Thymus (tissue), 2 donors: ENCODE measurements around the gene TCTN2. TPM values are rescaled to one million over a fixed set of nuclear protein-coding genes. Genes with fewer than 3 reads are reported as not detected.

Source experiments
- polyA plus RNA-seq: library from polyadenylated mRNA; stranded (reverse); fragments of 200-250 nt; gene quantifications from one replicate; pipeline ENCODE4 v1.2.3, GENCODE V29; 2013
- total RNA-seq: library from RNA; stranded (reverse); fragments of 120-200 nt; gene quantifications from one replicate; pipeline ENCODE4 v1.2.4, GENCODE V29; 2013
- donor health status: healthy.

TCTN2 gene
- total and polyA plus RNA-seq, 2 donors = 2.2 to 3.7 TPM

Other genes starting within 250 kb of the TCTN2 start
- gene RILPL2, start 234.4 kb upstream of the TCTN2 start, total RNA-seq = 3.9 TPM
- 7.8 TPM for gene RILPL2, start 234.4 kb upstream of the TCTN2 start, polyA plus RNA-seq
- gene SNRNP35, start 213.0 kb upstream of the TCTN2 start, total RNA-seq = 23.1 TPM
- gene SNRNP35, start 213.0 kb upstream of the TCTN2 start, polyA plus RNA-seq = 53.9 TPM
- gene RILPL1, start 137.4 kb upstream of the TCTN2 start, total RNA-seq = 3.4 TPM
- gene RILPL1, start 137.4 kb upstream of the TCTN2 start, polyA plus RNA-seq = 11.8 TPM
- gene TMED2, start 86.6 kb upstream of the TCTN2 start, total RNA-seq = 105 TPM
- 81.9 TPM for gene TMED2, start 86.6 kb upstream of the TCTN2 start, polyA plus RNA-seq
- 29.4 TPM for gene DDX55, start 69.0 kb upstream of the TCTN2 start, total RNA-seq
- gene DDX55, start 69.0 kb upstream of the TCTN2 start, polyA plus RNA-seq = 19.5 TPM
- gene EIF2B1, start 37.4 kb upstream of the TCTN2 start, total RNA-seq = 37.1 TPM
- gene EIF2B1, start 37.4 kb upstream of the TCTN2 start, polyA plus RNA-seq = 39.6 TPM
- gene GTF2H3, start 37.3 kb upstream of the TCTN2 start, total RNA-seq = 25.8 TPM
- gene GTF2H3, start 37.3 kb upstream of the TCTN2 start, polyA plus RNA-seq = 11.2 TPM
- gene ATP6V0A2, start 41.2 kb downstream of the TCTN2 start, total RNA-seq = 24.4 TPM
- gene ATP6V0A2, start 41.2 kb downstream of the TCTN2 start, polyA plus RNA-seq = 12.8 TPM
- gene DNAH10, start 91.2 kb downstream of the TCTN2 start, total RNA-seq = 0.47 TPM
- 0.82 TPM for gene DNAH10, start 91.2 kb downstream of the TCTN2 start, polyA plus RNA-seq